AG08396 (cell line): ENCODE results near the gene CEP95.
"Not testable (repeated sequence)": the region's sequence is repeated elsewhere in the genome, so short reads cannot be mapped to it uniquely, and the experiment has no call there.

ENCODE experiments used
- DNase-seq: peaks from one replicate; pipeline ENCODE4 v3.0.0; 2012; ENCODE audit warnings: low spot score, mixed read lengths

The CEP95 gene

DNA sequence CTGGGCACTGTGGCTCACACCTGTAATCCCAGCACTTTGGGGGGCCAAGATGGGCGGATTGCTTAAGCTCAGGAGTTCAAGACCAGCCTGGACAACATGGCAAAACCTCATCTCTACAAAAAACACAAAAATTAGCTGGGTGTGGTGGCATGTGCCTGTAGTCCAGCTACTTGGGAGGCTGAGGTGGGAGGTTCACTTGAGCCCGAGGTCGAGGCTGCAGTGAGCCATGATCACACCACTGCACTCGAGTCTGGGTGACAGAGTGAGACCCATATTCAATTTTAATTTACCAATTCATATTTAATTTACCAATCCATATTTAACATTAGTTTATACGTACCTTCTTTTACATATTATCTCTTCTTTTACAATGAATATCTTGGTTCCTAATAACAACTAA lies 11.5 kb upstream of the CEP95 start:
- not testable (repeated sequence) for DNase-seq

DNA sequence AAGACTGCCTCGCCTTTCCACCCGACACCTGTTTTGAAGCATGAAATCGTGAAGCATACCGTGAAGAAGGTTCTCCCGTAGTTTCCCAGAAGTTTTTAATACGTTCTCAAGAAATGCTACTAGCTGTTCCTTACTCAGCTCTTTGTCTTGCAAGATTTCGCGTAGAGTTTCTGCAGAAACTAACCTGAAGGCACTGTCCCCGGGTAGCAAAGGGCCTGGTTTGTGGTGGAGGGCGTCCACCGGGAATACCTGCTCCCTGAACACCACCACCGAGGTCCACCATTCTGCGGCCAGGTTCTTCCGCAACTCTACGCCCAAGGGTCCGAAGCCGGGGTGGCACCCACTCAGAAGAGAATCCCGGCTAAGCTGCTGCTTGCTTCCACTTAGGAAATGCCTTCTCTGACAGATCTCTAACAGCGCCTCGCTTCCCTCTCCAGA lies 10.4 kb upstream of the CEP95 start:
- DNase-seq: no peak

DNA sequence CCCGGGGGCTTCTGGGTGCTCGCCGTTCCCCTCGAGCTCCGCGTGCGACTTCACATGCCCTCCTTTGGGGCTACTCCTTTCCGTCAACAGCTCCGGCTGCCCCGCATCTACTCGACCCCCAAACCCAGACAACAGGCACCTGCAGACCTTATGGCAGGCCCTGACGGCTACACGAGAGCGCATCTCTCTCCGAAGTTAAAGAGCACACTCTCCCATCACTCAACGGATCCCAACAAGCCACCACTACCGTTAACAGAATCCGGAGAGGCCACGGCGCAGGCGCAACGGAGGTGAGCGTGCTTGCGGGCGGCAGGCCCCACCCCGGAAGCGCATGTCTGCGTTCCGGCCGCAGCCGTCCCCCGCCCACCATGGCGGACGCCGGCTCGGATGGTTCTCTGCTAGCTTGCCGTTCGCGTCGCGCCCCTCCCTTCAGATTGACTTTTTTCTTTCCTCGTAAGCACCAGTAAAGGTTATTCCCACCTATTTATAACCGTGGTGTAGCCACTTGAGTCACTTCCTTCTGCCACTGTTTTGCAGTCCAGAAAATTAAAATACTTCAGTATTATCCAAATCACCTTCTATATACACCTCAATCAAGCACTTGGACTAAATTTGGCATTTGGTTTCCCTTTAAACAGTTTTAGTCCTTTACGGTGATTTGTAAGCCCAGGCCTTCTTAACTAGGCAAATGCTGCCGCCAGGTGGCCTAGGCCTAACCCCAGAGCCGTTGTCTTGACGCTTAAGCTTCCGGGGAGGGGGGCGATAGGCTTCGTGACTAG lies 9.8 kb upstream of the CEP95 start, which contains the start of gene POLG2:
TSS of gene POLG2 (minus strand) at position 269 of the 779 bp plus-strand sequence. CDS start at position 183, 86 bp downstream.
- peak; percentile 95 for DNase-seq

DNA sequence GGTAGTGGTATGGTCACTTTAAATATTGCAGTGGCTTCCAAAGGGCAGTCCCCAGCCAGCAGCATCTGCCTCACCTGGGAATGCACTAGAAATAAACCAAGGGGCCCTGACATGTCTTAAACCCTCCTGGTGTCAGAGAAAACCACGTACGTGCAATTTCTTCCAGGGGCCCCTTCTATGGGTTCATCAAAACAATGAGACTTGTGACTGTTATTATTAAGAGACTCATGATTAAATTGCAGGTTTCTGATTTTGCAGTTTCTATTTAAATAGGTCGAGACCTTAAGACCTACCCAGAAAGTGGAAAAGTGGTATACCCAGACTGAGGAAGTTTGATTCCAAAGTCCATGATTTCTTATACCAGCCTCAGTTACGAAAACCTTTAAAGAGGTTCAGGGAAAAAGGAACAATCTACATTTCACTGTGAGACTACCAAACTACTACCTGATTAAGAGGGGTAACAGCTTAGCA lies 9.2 kb upstream of the CEP95 start:
- no peak for DNase-seq

DNA sequence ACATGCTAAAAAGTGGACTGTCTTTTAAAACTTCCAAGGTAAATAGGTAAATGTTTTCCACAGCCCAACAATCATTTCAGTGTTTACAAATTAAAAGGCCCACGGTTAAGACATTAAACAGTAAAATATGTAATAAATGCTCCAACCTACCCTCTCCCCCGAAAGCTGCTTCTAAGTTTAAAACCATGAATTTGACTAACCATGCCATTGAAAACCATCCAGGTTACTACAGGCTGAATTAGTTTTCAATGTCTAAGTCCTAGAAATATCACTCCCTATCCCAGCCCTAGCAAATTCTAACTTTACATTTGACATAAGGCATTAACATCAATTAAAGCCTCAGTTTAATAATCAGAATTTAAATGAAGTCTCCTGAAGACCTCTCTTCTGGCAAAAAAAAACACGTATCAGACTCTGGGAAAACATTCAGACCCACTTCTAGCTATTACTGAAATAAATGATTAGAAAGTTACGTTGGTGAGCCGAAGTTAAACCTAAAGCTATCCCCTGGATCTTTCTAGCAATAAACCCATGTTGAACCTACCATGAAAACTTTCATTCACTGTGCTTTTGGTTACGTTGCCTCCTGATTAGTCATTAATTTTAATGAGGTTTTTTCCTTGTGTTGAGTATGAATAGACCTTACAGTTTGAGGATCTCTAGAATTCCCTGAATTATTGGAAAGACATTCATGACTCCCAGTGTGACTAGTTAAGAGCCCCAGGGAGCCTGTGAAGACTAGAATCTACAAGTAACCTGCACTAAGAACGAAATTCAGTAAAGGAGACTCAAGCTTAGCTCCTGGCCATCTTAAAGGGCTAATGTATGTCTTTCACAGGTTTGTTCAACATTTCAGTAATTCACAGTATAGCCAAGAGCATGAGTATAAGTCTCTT lies 8.2 kb upstream of the CEP95 start:
- no peak for DNase-seq

DNA sequence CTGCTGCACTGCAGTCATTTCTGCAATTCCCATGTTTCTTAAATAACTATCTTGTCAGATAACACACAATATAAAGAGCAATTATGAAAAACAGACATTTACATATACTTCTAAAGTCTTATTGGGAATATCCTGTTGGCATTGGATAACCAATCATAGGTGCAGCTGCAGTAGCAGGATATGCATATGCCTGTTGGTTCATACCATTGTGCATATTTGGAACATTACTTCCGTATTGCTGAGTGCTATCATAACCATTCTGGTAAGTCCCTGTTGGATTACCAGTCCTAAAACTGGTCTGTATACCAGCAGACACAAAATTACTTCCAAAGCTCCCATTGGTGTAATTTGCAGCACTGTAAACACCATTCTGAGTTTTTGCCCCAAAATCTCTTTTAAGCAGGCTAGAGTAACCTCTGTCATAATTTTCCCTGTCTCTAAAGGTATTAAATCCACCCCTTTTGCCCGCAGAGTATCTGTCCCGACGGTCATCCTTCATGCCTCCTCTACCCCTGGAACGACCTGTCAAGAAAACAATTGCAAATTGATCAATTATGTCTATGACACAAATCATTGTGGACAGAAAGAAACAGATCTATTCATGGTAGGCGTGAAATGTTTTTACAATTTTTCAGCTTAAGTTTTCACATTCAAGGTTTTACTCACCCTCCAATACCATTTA lies 6.8 kb upstream of the CEP95 start:
- no peak for DNase-seq

DNA sequence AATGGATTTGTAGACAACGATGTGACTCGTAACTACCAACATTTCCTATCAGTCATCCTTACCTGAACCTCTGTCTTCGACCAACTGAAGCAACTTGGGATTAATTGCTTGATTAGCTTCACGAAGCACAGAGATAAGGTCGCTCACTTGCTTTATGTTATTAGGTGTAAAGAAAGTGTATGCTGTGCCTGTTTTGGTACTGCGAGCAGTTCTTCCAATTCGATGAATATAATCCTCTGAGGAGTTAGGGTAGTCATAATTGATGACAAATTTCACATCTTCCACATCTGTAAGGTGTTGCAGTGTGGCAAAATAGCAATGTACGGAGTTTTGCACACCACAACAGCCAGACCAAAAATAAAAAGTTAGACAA lies 6.3 kb upstream of the CEP95 start:
- DNase-seq: no peak

DNA sequence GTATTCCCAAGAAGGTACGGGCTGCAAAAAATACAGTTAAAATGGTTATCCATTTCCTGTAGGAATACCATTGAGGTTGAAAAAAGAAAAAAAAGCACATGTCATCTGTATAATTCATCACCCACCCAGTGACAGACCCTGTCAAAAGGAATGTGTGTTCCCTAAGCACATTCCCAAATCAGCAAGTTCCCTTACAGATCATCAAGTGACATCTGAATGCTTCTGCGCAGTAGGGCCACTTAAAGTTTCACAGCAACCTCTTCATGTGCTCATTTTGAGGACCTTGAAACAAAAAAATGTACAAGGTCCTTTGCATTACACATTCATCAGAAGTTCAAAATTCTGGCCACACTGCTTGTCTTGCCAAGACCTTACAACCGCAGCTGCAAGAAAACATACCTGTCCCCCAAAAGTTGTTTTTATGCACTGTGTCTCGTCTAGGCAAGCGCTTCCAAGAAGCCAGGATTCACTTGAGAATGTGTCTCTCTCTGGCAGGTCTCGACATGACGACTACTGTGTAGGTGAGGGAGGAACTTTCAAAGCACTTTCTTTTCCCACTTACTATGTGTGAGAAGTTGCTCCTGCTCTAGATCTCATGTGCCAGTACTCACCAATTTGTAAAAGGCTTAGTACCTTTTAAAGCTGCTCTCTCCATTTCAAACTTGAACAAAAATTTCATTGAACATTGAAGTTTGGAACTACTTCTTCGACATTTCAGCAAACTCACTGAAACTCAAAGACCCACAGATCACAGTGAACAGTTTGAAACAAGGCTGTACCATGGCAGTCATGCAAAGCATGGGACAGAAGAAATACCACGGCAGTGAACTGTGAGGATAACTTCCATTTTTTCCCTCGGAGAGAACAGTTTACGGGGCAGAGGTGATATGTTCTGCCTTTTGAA lies 5.7 kb upstream of the CEP95 start:
- DNase-seq: no peak

DNA sequence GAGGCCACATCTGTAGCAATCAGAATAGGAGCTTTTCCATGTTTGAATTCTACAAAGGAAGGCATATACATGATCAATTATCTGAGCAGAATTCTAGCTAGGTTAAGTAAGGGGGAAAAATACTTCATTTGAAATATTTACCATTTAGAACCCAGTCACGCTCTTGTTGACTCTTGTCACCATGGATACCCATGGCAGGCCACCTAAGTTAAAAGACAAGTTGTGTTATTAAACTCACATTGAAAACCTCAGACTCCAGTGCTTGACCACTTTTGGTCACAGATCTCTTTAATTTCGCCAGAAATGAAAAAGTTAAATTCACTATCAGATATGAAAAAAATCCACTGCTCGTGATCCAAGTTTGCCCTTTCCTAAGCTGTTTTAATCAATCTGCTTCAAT lies 4.8 kb upstream of the CEP95 start:
- DNase-seq: no peak

DNA sequence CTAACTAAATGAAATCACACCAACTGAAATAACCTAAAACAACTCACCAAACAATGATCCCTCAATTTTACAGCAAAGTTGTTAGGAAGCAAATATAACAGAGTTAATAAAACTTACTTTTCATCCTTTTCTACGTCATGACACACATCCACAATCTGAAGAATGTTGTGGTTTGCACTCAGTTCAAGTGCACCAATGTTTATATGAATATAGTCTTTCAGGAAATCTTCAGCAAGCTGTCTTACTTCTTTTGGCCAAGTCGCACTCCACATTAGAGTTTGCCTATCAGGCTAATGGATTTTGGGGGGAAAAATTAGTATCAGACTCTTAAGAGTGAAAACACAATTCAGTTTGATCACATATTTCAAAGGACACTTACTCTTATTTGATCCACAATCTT lies 4.0 kb upstream of the CEP95 start:
- DNase-seq: no peak

DNA sequence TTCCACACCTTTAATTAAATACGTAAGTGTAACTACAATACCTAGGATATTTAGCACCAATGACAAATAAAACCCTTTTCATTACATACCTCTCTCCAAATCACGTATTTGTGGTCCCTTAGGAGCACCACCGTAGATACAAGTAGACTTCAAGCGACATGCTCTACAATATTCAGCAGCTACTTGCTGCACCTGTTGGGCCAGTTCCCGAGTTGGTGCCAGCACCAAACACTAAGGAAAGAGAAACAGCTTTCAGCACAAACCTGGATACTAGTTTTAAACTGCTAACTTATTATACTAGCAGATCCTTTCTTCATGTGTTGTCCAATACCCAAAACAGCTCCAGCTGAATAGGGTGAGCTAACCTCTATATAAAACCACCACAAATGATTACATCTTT lies 3.4 kb upstream of the CEP95 start:
- DNase-seq: no peak

DNA sequence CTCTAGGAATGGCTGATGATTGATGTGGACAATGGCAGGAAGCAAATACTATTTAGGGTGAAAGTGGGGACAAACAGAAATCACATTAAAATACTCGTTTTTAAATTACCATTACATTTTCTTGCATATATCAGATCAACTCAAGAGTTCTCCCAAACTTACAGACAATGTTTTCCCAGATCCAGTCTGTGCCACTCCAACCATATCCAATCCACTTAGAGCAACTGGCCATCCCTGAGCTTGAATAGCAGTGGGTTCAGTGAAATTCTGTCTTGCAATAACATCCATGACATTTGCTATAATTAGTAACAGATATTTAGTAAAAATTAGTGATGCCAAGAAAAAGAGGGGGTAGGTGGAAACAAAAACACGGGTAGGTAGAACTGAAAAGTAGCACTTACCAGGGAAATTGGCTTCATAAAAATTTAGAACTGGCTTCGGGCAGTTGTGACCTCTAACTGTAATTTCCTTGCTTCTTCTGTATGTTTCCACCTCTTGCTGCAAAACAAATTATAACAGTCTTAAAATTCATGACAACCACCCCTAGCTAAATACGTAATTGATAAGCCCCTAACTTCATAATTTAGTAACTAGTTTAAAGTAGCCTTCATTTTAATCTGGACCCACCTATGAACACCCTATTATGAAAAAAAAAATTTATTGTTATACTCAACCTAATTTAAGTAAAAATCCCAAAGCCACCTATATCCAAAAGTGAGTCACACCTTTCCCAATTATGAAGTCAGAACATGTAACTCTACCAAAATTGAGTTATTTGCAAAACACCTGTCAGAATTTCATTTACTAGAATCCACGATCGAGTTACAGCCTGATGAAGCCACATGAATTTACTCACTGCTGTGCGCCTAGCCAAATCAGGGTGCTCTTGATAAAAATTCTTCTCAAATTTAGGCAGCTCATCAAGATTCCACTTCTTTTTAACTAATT lies 2.7 kb upstream of the CEP95 start:
- DNase-seq: no peak

DNA sequence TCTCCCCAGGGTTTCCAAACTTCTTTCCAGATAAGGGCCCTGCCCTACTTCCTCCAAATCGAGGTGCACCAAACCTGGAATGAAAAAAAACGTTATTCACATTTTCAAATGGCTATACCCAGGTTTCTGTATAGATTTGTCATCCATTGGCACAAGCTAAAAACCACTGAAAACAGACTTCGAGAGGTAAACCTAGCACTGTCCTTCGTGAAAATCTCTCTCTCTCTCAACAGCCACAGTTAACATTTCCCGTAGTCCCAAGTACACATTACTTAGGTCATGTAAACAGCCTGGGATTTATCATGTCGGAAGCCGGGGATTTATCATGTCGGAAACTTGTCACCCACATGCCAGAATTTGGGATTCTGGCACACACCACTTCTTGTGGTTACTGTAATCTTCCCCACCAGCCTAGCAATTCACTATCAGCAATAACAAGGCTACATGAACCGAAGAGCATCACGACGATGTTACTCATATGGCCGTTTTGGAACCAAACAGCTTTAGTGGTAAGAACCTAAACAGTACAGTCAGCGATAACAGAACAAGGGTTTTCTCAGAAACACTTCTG lies 1.9 kb upstream of the CEP95 start:
- no peak for DNase-seq

DNA sequence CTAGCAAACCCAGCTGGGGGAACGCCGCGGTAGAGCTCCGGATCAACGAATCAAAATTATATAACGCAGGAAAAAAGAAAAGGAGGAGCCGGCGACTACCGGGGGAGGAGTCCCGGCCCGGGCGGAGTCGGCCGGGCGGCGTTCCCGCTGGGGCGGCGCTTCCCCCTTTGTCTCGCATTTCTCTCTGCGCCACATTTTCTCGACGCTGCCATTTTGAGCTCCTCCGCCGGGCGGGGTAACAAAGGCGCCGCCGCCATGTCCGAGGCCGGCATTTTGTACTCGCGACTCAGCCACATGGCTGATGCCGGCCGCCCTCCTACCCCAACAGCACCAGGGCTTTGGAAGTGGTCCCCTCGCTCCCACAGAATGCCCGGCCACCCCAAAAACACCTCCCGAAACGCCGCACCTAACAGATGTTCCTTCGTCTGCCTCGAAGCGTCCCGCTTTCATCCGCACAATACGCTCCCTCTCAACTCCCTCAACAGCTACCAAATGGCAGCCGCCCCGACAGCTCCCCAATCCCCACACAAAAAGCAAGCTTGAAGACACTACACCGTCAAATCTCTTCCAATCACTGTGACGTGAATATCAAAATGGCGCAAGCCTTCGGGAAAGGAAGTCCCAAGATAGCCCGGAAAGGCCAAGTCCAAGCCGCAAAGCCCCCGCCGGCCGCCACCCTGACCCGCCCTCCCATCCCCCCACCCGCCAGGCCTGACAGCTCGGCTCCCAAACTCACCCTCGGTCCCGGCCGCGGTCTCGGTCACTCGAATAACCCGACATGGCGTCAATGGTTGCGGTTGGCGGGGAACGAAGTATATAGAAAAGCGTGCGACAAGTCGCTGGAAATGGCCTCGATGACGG lies 1.2 kb upstream of the CEP95 start:
- DNase-seq: peak; percentile 84

DNA sequence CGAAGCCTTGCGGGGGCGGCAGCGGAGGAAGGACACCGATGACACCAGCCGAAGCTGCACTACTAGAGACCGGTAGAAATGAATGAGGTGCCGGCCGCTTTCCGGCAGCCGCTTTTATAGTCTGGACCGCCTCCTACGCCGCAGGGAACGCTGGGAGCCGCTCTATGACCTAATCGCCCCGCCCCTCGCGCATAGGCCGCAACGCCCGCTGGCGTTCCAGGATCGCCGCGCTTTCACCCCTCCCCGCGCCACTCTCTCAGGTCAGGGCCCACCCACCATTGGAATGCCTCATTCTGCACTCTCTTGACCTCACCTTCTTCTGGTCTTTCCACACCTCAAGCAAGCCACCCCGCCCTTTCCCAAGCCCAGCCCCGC lies 589 bp upstream of the CEP95 start, which contains the start of gene DDX5:
TSS of gene DDX5 (minus strand) at position 89 of the 375 bp plus-strand sequence. CDS start 170 bp downstream, outside the sequence.
- DNase-seq: peak; percentile 96

DNA sequence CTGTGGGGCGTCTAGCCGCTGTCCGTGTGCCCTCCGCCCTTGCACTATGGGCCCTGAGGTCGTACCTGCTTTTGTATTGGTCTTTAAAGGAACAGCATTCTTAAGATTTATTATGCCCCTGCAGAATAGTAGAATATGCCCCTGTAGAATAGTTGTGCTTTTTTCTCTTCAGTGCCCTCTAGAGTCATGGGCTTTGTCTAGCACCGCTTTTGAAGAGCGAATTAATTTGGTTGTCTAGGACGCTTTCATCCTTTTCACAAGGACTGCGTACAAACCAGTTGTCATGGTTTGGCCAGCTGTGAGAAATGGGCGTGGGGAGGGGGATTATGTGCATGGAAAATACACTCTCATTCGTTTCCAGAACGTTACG lies 621 bp downstream of the CEP95 start:
- DNase-seq: peak; percentile 64

DNA sequence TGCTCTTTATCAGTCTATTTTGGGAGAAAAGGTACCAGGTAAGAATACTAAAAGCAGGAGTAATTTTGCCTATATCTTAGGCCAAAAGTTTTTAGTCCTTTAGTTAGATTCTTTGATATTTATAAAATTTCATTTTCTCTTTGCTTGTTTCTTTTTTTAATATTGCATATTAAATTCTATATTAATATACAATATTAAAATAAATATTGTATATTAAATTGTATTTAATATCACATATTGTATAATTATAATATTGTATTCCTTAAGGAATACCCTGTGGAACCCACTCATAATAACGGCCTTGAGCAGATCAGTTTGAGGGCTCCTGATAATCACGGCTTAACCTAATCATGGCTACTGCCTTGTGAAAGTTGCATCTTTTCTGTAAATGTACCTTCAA lies 1.9 kb downstream of the CEP95 start:
- DNase-seq: no peak

DNA sequence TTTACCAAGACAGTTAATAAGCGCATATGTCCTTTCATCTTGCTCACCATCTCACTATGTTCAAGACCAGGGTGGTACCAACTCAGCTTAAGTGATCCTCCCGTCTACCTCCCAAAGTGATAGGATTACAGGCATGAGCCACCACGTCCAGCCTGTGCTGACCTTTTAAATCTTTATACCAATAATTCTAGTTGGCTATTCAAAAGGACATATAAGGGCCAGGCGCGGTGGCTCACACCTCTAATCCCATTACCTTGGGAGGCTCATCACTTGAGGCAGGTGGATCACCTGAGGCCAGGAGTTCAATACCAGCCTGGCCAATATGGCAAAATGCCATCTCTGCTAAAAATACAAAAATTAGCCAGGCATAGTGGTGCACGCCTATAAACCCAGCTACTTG lies 2.4 kb downstream of the CEP95 start:
- DNase-seq: no peak

DNA sequence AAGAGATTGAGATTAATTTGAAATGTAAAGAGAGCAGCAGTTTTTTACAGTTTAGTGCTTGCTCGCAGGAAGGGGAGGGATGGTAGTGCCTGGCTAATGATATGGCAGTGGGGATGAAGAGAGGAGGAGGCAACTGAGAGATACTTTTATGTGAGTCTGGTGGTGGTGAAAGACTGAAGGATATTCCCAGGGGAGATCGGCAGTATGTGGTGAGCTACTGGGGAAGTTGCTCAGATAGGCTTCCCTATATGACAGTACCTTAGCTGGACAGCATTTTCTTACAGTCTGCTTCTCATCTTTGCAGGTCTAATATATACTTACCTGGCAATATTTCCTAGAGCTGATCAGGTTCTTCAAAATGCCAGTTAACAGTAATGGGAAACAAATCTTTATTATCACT lies 8.6 kb downstream of the CEP95 start:
- DNase-seq: no peak
